SK-N-SH treated with all-trans-retinoic acid at 6 μM for 48 hours (cell line): Measurements from ENCODE around the gene GCG.

ENCODE experiments used
- ARNTL ChIP-seq: fragments of 450-650 bp; formaldehyde crosslinking; IDR thresholded peaks from 2 replicates; pipeline ENCODE4 v1.5.0; 2020; ENCODE audit warnings: low read depth, mild to moderate bottlenecking, moderate library complexity, borderline replicate concordance
- BACH2 ChIP-seq: fragments of 250-450 bp; sonication (Bioruptor Pico); IDR thresholded peaks from 2 replicates; pipeline ENCODE4 v1.9.0; 2021; ENCODE audit warnings: mild to moderate bottlenecking, borderline replicate concordance
- GLIS3 ChIP-seq: fragments of 250-450 bp; sonication (Bioruptor Pico); IDR thresholded peaks from 2 replicates; pipeline ENCODE4 v1.5.0; 2020; ENCODE audit warnings: mild to moderate bottlenecking, moderate library complexity
- PATZ1 ChIP-seq: fragments of 250-450 bp; sonication (Bioruptor Pico); IDR thresholded peaks from 2 replicates; pipeline ENCODE4 v1.8.0; 2020; ENCODE audit warnings: mild to moderate bottlenecking, moderate library complexity, borderline replicate concordance
- RARB ChIP-seq: fragments of 250-450 bp; sonication (Bioruptor Pico); IDR thresholded peaks from 2 replicates; pipeline ENCODE4 v1.8.0; 2021; ENCODE audit warnings: mild to moderate bottlenecking, moderate library complexity
- SNAI2 ChIP-seq: fragments of 250-450 bp; sonication (Bioruptor Pico); IDR thresholded peaks from 2 replicates; pipeline ENCODE4 v1.5.0; 2020; ENCODE audit warnings: mild to moderate bottlenecking, moderate library complexity
- TCF4 ChIP-seq: fragments of 250-450 bp; sonication (Bioruptor Pico); IDR thresholded peaks from 2 replicates; pipeline ENCODE4 v1.8.0; 2021; ENCODE audit warnings: mild to moderate bottlenecking, moderate library complexity, borderline replicate concordance
- TOX ChIP-seq: fragments of 250-450 bp; sonication (Bioruptor Pico); IDR thresholded peaks from 2 replicates; pipeline ENCODE4 v1.8.0; 2021; ENCODE audit warnings: mild to moderate bottlenecking, moderate library complexity, borderline replicate concordance
- ZFP3 ChIP-seq: fragments of 250-450 bp; sonication (Bioruptor Pico); IDR thresholded peaks from 2 replicates; pipeline ENCODE4 v1.5.0; 2020; ENCODE audit warnings: mild to moderate bottlenecking, moderate library complexity
- ZFP30 ChIP-seq: fragments of 450-650 bp; formaldehyde crosslinking; IDR thresholded peaks from 2 replicates; pipeline ENCODE4 v1.5.0; 2022; ENCODE audit warnings: mild to moderate bottlenecking, moderate library complexity
- TF ChIP-seq, protein P1 (sequence below): fragments of 250-450 bp; sonication (Bioruptor Pico); IDR thresholded peaks from 2 replicates; pipeline ENCODE4 v1.5.0; 2020; ENCODE audit warnings: mild to moderate bottlenecking, moderate library complexity
- TF ChIP-seq, protein P2 (sequence below): fragments of 250-450 bp; sonication (Bioruptor Pico); IDR thresholded peaks from 2 replicates; pipeline ENCODE4 v1.5.1; 2021; ENCODE audit warnings: mild to moderate bottlenecking, moderate library complexity
- TF ChIP-seq, protein P3 (sequence below): fragments of 250-450 bp; sonication (Bioruptor Pico); IDR thresholded peaks from 2 replicates; pipeline ENCODE4 v1.8.0; 2021; ENCODE audit warnings: low read depth, mild to moderate bottlenecking, moderate library complexity, borderline replicate concordance

GRCh38 chr2:162177301-162177700 lies 25.3 kb upstream of the GCG start:
- TF ChIP-seq SNAI2 (CRISPR knock-in tag) (no peak), ZFP30 (no peak), GLIS3 (CRISPR knock-in tag) (no peak), ZFP3 (CRISPR knock-in tag) (no peak), TOX (CRISPR knock-in tag) (no peak), TCF4 (CRISPR knock-in tag) (no peak), RARB (CRISPR knock-in tag) (no peak), ARNTL (CRISPR knock-in tag) (no peak), BACH2 (CRISPR knock-in tag) (no peak), PATZ1 (CRISPR knock-in tag) (no peak)
- TF ChIP-seq, protein P1, sequence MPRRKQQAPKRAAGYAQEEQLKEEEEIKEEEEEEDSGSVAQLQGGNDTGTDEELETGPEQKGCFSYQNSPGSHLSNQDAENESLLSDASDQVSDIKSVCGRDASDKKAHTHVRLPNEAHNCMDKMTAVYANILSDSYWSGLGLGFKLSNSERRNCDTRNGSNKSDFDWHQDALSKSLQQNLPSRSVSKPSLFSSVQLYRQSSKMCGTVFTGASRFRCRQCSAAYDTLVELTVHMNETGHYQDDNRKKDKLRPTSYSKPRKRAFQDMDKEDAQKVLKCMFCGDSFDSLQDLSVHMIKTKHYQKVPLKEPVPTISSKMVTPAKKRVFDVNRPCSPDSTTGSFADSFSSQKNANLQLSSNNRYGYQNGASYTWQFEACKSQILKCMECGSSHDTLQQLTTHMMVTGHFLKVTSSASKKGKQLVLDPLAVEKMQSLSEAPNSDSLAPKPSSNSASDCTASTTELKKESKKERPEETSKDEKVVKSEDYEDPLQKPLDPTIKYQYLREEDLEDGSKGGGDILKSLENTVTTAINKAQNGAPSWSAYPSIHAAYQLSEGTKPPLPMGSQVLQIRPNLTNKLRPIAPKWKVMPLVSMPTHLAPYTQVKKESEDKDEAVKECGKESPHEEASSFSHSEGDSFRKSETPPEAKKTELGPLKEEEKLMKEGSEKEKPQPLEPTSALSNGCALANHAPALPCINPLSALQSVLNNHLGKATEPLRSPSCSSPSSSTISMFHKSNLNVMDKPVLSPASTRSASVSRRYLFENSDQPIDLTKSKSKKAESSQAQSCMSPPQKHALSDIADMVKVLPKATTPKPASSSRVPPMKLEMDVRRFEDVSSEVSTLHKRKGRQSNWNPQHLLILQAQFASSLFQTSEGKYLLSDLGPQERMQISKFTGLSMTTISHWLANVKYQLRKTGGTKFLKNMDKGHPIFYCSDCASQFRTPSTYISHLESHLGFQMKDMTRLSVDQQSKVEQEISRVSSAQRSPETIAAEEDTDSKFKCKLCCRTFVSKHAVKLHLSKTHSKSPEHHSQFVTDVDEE (CRISPR knock-in tag): no peak
- TF ChIP-seq, protein P2, sequence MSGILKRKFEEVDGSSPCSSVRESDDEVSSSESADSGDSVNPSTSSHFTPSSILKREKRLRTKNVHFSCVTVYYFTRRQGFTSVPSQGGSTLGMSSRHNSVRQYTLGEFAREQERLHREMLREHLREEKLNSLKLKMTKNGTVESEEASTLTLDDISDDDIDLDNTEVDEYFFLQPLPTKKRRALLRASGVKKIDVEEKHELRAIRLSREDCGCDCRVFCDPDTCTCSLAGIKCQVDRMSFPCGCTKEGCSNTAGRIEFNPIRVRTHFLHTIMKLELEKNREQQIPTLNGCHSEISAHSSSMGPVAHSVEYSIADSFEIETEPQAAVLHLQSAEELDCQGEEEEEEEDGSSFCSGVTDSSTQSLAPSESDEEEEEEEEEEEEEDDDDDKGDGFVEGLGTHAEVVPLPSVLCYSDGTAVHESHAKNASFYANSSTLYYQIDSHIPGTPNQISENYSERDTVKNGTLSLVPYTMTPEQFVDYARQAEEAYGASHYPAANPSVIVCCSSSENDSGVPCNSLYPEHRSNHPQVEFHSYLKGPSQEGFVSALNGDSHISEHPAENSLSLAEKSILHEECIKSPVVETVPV (CRISPR knock-in tag): no peak
- TF ChIP-seq, protein P3, sequence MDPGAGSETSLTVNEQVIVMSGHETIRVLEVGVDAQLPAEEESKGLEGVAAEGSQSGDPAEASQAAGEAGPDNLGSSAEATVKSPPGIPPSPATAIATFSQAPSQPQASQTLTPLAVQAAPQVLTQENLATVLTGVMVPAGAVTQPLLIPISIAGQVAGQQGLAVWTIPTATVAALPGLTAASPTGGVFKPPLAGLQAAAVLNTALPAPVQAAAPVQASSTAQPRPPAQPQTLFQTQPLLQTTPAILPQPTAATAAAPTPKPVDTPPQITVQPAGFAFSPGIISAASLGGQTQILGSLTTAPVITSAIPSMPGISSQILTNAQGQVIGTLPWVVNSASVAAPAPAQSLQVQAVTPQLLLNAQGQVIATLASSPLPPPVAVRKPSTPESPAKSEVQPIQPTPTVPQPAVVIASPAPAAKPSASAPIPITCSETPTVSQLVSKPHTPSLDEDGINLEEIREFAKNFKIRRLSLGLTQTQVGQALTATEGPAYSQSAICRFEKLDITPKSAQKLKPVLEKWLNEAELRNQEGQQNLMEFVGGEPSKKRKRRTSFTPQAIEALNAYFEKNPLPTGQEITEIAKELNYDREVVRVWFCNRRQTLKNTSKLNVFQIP: no peak
